GM10248 (cell line): Measurements from ENCODE around the gene DAZAP1.
"Not testable (repeated sequence)": the region's sequence is repeated elsewhere in the genome, so short reads cannot be mapped to it uniquely, and the experiment has no call there.

ENCODE experiments used
- CTCF ChIA-PET: fragments of 300-600 bp; sonication (Branson Sonifier 250); formaldehyde crosslinking; extraction: SDS; loops from one replicate; lab custom pipeline; 2021; ENCODE audit warnings: antibody characterized with exemption; lab: Yijun Ruan, JAX
- POLR2A ChIA-PET: fragments of 350-650 bp; sonication (Branson Sonifier 250); formaldehyde crosslinking; extraction: SDS; loops from one replicate; lab custom pipeline; 2020; ENCODE audit warnings: antibody characterized with exemption; lab: Yijun Ruan, JAX
- DNase-seq: peaks from one replicate; pipeline ENCODE4 v3.0.0; 2012; ENCODE audit errors: extremely low spot score
- TF ChIP-seq, protein P1 (sequence below): IDR thresholded peaks from 2 replicates; pipeline ENCODE4 v1.5.1; 2012; ENCODE audit warnings: mild to moderate bottlenecking, low read depth; ENCODE audit errors: extremely low read depth, missing control alignments, control extremely low read depth

The DAZAP1 gene

DNA sequence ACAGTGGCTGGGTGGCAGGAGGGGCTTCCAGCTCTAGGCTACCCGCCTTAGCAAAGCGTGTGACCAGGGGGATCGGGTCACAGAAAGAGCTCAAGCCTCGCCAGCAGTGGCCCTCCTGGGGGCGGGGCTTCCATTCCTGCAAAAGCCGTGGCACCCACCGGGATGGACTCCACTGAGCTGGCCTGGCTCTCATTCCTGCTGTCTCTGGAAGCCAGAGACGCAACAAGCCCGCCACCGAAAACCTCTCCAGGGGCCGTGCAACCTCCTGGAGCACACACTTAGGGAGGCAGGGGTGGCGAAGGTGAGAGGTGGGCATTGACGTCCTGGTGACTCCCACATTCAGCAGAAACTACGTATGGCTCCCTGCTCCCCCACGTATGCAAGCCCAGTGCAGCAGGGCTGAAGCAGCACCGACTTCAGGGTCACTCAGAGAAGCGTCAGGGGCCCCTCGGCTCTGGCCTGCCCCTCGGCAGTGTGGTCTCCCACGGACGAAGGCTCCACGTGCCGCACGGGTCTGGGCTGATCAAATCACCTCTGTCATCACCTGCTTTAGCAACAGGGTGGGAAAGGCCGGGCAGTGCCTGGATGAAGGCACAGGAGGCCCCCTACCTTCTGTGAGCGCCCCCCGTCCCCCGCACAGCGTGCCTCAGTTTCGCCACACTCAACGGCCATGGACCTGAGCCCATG is 68.5 kb downstream of the DAZAP1 start:
- DNase-seq, result no peak
- ChIA-PET POLR2A (interaction anchor here (1.1 kb wide), 1 partner anchor 33 kb away, joined by 7 read pairs; no protein-coding TSS in a partner anchor), CTCF (interaction anchor here (1.1 kb wide), 1 partner anchor 197 kb away, joined by 4 read pairs; no protein-coding TSS in a partner anchor)
- TF ChIP-seq, protein P1, sequence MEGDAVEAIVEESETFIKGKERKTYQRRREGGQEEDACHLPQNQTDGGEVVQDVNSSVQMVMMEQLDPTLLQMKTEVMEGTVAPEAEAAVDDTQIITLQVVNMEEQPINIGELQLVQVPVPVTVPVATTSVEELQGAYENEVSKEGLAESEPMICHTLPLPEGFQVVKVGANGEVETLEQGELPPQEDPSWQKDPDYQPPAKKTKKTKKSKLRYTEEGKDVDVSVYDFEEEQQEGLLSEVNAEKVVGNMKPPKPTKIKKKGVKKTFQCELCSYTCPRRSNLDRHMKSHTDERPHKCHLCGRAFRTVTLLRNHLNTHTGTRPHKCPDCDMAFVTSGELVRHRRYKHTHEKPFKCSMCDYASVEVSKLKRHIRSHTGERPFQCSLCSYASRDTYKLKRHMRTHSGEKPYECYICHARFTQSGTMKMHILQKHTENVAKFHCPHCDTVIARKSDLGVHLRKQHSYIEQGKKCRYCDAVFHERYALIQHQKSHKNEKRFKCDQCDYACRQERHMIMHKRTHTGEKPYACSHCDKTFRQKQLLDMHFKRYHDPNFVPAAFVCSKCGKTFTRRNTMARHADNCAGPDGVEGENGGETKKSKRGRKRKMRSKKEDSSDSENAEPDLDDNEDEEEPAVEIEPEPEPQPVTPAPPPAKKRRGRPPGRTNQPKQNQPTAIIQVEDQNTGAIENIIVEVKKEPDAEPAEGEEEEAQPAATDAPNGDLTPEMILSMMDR, result no peak

DNA sequence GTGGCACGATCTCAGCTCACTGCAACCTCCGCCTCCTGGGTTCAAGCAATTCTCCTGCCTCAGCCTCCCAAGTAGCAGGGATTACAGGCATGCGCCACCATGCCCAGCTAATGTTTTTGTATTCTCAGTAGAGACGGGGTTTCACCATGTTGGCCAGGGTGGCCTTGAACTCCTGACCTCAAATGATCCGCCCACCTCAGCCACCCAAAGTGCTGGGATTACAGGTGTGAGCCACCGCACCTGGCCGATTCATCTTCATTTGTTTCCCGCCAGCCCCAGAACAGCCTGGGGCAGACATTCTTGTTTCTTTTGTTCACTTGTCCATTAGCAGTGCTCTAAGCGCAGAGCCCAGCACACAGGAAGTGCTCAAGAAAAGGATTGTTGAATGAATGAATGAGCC is 69.7 kb downstream of the DAZAP1 start:
- CTCF ChIA-PET, result interaction anchor here (1.2 to 1.3 kb wide), 2 partner anchors 19 to 32 kb away, joined by 3 read pairs; no protein-coding TSS in a partner anchor
- POLR2A ChIA-PET, result not testable (repeated sequence)

DNA sequence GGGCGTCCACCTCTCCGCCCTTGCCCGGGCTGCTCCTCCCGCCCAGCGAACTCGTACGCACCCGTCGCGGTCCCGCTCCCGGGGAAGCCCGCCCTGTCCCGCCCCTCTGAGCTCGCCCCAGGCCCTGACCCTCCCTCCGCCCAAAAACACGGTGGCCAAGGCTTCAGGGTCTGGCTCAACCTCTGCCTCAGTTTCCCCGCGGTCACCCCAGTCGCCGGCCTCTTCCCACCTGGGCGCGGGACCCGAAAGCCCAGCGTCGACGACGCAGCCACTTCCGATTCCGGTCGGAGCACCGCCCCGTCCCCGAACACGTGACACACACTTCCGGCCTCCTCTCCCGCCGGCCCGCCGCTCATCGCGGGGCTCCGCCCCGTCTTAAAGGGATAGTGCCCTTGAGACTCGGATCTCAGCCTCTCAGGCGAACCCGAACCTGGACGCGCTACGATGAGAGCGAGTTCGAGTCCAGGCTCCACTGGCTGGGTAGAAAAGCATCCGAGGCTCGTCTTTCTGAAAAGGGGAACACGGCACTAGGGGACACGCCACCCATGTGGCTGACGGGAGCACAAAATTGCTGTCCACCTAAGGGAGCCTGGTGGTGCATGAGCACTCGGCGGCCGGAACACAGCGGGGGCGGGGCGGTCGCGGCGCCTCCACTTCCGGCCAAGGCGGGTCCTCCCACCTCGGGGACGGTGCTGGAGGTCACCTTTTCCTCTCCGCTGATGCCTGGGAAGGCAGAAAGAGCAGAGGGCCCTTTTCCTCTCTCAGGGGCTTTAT is 71.7 kb downstream of the DAZAP1 start, which contains the start of gene C19orf25:
C19orf25 (minus strand) TSS at position 282 of the 774 bp plus-strand sequence. CDS start 312 bp downstream, outside the sequence.
- CTCF ChIA-PET, result no interaction called here
- TF ChIP-seq, protein P1, result no peak
- POLR2A ChIA-PET, result interaction anchor here (0.6 kb wide), 1 partner anchor 480 kb away, joined by 3 read pairs; no protein-coding TSS in a partner anchor
- DNase-seq, result peak; percentile 98

More for the DNA sequence above, 69.7 kb downstream of the DAZAP1 start:
- not testable (repeated sequence) for DNase-seq

DNA sequence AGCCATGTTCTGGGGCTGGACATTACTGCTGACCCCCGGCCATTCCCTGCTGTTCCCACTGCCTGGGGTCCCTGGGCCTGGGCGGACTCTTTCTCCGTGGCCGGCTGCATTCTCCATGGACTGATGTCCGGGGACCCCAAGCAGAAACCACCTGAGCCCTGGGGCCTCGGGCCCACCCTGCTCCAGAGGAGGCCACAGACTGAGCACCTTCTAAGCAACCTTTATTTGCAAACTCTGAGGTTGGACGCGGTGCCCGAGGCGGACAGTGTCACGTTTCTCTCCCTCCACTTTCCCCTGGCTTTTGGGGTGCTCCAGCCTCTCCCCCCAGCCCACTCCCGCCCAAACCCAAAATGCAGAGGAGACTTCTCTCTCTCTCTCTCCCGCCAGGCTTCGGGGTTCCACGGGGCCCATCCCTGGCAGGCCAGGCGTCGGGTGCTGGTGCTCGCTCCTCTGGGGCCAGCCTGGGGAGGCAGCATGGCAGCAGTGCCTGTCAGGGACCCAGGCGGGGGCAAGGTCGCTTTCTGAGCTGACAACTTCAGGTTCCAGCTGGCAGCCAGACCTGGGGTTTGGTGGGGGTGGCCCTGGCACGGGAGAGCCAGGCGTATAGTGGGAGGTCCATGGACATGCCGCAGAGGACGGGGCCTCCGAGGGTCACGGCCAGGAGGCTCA is 74.0 kb downstream of the DAZAP1 start:
- ChIA-PET POLR2A (no interaction called here), CTCF (no interaction called here)
- DNase-seq, result no peak
- TF ChIP-seq, protein P1, result no peak

DNA sequence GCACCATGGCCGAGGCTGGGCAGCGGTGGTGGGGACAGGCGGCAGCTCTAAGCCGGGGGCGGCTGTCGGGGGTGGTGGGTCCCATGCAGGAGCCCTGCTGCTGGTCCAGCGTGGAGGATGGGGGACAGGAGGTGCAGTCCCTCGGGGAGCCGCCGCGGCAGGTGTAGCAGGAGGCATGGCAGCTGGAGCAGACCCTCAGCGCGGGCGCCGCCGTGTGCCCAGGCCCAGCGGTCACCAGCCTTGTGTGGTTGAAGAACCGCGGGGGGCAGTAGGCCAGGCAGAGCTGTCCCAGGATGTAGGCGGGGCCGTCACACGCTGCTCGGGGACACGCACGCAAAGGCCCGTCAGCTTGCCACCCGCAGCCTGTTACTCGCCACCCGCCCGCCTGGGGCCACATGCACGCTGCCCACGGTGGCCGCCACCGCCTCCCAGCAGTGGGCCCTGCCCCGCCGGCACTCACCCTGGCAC is 74.5 kb downstream of the DAZAP1 start:
- DNase-seq, result no peak
- POLR2A ChIA-PET, result no interaction called here
- CTCF ChIA-PET, result no interaction called here
- TF ChIP-seq, protein P1, result no peak

DNA sequence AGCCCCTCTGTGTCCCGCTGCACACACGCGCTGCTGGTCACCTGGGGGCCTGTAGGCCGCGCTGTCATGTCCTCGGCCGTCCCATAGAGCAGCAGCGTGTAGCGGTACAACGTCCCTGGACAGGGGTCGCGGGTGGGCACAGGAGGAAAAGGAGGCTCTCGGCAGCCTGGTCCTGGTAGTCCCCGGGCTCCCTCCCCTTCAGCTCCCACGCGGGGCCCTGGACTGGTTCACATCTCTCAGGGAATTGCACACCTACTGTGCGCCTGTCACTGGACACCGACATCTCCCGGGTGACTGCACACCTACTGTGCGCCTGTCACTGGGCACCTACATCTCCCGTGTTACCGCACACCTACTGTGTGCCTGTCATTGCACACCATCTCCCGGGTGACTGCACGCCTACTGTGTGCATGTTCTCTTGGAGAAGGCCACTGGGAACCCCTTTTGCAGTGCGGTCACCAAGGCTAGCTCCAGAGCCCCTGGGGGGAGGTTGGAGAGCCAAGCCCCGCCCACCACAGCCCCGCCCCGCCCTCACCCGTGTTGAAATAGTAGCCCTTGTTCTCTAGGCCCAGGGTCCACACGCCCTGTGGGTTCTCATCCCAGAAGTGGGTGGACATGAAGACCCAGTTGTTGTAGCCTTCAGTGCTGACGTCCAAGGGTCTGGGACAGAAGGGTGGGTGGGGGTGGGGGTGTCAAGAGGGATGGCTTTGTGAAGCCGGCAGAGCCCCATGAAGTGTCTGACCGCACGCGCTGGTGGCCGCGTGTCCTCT is 75.2 kb downstream of the DAZAP1 start:
- ChIA-PET CTCF (no interaction called here), POLR2A (no interaction called here)
- no peak for DNase-seq
- TF ChIP-seq, protein P1, result no peak
